GM19193 (cell line): ENCODE data around the gene MYO15A.

Experiments
- POLR2A ChIP-seq: IDR thresholded peaks from 4 replicates; pipeline ENCODE4 v1.6.1; 2011; ENCODE audit not compliant: insufficient read depth, insufficient read length; ENCODE audit errors: extremely low read depth

Gene MYO15A

DNA sequence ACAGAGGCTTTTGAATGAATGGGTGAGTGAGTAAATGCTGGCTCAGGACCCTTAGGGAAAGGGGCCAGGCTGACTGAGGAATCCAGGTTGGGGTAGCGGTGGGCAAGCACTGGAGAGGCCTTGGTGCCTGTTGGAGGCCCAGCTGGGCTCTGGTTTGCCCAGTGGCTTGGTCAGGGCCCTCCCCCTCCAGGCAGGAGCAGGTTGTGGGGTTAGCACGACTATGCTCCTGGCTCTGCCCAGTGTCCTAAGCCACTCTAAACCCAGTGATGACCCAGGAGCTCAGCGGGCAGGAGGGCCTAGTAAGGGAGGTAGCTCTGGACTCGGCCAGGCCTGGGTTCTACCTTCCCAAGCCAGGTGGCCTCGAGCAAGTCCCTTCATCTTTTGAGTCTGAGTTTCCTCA is 7.5 kb downstream of the MYO15A start:
- no peak for TF ChIP-seq POLR2A

DNA sequence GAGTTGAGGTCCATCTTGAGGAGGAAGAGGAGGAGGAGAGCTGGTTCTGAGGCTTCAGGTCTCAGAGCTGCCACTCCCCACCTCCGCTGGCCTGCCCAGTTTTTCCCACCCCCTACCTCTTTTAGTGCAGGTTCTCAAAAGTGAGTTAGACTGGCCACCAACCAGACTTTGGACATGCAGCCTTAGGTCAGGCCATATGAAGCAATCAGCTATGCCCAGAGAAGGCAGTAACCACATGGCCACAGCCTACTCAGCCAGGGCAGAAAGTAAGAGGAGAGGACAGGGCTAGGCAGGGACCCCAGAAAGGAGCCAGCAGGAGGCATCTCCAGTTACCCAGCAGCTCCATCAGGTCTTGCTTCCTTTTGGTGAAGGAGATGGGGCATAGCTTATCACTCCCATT is 9.0 kb downstream of the MYO15A start:
- no peak for TF ChIP-seq POLR2A

DNA sequence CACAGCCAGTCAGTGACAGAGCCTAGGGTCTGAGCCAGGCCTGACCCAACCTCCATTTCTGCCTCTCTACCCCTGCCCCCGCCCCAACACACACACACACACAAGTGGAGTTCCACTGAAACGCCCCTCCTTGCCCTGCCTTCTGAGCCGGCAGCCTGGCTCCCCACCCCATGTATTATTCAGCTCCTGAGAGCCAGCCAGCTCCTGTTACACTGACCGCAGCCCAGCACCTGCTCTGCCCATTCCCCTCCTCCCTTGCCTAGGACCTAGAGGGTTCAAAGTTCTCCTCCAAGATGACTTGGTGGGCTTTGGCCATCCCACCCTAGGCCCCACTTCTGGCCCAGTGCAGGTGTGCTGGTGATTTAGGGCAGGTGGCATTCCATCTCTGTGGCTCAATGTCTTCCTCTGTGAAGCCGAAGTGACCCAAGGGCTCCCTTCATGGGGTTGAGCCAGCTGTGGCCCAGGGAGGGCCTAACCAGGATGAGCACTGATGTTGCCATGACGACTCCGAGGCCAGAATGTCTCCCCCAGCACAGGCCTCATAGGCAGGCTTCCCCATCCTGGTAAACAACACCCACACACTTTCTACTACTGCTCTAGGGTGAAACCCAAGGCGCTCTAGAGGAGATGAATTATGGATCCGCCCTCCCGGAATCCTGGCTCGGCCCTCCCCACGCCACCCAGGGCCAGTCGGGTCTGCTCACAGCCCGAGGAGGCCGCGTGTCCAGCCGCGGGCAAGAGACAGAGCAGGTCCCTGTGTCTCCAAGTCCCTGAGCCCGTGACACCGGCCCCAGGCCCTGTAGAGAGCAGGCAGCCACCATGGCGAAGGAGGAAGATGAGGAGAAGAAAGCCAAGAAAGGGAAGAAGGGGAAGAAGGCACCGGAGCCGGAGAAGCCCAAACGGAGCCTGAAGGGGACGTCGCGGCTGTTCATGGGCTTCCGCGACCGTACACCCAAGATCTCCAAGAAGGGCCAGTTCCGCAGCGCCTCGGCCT is 9.7 kb downstream of the MYO15A start:
- TF ChIP-seq POLR2A = no peak

DNA sequence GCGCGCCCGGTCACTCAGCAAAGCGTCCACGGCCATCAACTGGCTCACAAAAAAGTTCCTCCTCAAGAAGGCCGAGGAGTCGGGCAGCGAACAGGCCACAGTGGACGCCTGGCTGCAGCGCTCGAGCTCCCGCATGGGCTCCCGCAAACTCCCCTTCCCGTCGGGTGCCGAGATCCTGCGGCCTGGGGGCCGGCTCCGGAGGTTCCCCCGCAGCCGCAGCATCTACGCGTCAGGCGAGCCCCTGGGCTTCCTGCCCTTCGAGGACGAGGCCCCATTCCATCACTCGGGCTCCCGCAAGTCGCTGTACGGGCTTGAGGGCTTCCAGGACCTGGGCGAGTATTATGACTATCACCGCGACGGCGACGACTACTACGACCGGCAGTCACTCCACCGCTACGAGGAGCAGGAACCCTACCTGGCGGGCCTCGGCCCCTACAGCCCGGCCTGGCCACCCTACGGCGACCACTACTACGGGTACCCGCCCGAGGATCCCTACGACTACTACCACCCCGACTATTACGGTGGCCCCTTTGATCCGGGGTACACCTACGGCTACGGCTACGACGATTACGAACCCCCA is 10.7 kb downstream of the MYO15A start:
- TF ChIP-seq POLR2A = no peak

DNA sequence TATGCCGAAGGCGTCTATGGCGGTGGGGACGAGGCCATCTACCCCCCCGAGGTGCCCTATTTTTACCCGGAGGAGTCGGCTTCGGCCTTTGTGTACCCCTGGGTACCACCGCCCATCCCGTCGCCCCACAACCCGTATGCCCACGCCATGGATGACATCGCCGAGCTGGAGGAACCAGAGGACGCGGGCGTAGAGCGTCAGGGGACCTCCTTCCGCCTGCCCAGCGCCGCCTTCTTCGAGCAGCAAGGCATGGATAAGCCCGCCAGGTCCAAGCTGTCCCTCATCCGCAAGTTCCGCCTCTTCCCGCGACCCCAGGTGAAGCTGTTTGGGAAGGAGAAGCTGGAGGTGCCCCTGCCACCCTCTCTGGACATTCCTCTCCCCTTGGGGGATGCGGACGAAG is 11.4 kb downstream of the MYO15A start:
- no peak for TF ChIP-seq POLR2A

DNA sequence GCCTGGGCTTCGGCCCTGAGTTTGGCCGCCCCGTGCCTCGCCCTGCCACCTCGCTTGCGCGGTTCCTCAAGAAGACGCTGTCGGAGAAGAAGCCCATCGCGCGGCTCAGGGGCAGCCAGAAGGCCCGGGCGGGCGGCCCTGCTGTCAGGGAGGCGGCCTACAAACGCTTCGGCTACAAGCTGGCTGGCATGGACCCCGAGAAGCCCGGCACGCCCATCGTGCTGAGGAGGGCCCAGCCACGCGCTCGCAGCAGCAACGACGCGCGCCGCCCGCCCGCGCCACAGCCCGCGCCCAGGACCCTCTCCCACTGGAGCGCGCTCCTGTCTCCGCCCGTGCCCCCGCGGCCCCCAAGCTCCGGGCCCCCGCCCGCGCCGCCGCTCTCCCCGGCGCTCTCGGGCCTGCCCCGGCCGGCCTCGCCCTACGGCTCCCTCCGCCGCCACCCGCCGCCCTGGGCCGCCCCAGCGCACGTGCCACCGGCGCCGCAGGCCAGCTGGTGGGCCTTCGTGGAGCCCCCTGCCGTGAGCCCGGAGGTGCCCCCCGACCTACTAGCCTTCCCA is 12.0 kb downstream of the MYO15A start:
- TF ChIP-seq POLR2A = no peak

DNA sequence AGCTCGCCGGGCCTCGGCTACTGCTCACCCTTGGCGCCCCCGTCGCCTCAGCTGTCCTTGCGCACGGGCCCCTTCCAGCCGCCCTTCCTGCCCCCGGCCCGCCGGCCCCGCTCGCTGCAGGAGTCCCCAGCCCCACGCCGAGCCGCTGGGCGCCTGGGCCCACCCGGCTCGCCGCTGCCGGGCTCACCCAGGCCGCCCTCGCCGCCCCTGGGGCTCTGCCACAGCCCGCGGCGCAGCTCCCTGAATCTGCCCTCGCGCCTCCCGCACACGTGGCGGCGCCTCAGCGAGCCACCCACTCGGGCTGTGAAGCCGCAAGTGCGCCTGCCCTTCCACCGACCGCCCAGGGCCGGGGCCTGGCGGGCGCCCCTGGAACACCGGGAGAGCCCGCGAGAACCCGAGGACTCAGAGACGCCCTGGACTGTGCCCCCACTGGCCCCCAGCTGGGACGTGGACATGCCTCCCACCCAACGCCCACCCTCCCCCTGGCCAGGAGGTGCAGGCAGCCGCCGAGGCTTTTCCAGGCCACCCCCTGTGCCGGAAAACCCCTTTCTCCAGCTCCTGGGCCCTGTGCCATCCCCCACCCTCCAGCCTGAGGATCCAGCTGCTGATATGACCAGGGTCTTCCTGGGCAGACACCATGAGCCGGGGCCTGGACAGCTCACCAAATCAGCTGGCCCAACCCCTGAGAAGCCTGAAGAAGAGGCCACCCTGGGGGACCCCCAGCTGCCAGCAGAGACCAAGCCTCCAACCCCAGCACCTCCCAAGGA is 12.8 kb downstream of the MYO15A start:
- TF ChIP-seq POLR2A = no peak

DNA sequence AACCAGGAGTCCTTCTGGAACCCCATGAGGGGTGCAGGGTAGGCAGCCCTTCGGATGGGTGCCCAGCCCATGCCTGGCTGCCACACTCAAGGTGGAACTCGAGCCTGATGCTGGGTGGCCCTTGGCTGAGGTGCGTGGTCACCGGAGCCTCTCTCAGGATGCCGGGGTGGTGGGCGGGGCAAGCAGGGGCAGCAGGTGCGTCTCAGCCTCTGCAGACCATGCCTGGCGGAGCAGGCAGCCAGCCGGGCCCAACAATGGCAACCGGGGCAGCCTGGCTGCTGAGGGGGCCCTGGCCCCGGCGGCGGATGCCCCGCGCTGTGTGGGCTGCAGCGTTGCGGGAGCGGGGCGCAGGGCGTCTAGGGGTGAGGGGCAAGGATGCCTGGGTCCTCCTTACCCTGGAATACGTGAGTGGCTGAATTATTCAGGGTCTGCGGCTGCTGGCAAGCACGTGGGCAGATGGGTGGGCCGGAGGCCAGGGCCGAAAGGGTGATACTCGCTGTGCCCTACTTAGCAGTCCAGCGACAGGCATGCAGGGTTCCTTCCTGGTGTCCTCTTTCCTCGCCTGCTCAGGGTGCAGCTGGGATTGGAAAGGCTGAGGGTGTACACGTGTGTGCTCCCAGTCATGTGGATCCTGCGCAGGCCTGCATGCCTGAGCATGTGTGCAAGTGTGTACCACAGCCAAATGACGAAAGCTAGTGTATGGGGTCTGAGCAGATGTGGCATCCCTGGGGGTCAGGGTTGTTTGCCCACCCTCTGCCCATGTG is 14.6 kb downstream of the MYO15A start:
- TF ChIP-seq POLR2A = no peak

DNA sequence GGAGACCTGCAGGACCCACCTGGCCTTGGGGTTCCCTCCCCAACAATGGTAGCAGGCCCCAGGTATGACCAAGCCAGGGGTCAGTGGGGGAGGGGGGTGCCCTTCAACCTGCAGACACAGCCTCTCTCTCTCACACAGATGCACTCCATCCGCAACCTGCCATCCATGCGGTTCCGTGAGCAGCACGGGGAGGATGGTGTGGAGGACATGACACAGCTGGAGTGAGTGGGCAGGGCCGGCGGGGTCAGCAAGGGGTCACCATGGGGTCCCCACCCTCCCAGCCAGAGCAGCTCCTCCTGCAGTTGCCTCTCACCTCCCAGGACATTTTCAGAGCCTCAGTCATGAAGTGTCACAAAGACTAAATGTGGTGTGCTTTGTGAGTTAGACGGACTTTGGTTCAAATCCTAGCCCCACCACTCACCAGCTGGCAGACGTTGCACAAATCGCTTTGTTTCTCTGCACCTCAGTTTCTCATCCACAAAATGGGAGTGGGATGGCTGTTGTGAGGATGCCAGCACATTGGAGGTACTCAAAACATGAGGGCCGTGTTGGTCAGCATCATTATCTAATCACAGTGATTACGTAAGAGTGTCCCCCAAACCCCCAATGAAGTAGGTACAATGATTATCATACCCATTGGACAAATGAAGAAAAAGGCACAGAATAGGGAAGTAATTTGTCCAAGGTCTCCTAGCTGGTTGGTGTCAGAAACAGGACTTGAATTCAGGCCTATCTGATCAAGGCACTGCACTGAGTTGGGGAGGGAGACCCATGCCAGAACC is 16.0 kb downstream of the MYO15A start:
- TF ChIP-seq POLR2A = no peak

DNA sequence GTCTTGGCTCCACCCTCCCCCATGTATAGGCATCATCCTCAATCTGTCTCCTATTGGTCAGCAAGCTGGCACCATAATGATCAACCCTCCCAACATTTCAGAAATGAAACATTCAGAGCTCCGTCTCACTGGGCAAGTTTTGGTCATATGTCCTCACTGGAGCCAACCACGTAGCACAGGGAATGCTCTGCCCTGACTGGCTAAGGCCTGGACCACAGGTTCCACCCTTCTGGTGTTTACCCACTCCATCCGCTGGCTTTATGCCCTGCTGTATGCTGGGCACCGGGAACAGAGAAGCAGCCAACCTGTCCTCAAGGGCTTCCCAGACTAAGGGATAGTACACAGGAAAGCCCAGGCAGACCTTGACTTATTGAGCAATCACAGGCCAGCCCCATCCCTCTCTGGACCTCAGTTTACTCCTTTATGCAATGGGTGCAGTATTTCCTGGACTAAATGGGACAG is 20.5 kb downstream of the MYO15A start:
- no peak for TF ChIP-seq POLR2A

DNA sequence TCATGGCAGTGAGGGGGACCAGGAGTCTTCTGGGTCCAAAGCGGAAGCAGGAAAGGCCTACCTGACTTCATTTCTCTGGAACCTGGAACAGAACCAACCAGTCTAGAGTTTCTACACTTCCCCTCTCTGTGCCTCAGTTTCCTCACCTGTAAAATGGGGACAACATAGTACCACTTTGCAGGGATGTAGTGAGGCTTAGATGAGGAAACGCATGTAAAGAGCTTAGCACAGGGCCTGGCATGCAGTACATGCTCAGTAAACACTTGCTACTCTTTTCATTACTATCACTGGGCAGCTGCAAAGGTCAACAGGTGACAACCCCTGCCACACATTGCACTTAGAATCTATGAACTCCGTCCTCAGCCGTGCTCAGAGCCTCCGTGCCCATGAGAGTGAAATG is 24.2 kb downstream of the MYO15A start:
- TF ChIP-seq POLR2A = no peak

DNA sequence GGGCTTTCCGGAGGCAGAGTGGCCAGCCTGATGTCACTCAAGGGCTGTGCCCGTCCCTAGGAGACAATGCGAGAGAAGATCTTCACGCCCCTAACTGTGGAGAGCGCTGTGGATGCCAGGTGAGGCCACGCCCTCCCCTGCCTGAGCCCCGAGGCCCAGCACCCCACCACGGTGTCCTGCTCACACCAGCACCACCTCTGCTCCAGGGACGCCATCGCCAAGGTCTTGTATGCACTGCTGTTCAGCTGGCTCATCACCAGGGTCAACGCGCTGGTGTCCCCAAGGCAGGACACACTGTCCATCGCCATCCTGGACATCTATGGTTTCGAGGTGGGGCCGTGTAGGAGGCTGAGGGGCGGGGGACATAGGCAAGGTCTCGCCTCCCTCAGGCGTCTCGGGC is 27.8 kb downstream of the MYO15A start:
- no peak for TF ChIP-seq POLR2A

DNA sequence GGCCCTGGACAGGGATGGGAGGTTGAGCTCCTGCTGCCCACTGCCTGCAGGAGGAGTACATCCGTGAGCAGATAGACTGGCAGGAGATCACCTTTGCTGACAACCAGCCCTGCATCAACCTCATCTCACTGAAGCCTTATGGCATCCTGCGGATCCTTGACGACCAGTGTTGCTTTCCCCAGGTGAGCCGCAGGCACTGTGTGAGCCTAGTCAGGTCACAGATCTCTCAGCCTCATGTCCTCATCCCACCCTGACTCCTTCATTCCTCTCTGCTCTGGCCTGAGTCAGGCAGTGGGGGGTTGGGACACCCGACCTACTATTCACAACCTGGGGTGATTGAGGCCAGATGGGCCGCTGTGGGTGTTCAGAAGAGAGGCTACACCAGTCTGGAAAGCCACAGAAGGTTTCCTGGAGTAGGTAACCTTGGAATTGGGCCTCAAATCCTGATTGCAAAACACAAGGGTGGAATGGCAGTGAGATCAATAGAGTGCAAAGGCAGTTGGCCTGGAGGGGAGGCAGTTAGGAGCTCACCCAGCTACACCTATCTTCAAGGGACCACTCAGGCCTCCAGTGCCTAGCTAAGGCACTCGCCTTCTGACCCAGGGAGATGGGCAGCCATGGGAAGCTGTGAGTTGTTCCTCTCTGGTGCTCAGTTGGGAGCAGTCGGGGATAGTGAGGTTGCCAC is 29.7 kb downstream of the MYO15A start:
- TF ChIP-seq POLR2A = no peak

DNA sequence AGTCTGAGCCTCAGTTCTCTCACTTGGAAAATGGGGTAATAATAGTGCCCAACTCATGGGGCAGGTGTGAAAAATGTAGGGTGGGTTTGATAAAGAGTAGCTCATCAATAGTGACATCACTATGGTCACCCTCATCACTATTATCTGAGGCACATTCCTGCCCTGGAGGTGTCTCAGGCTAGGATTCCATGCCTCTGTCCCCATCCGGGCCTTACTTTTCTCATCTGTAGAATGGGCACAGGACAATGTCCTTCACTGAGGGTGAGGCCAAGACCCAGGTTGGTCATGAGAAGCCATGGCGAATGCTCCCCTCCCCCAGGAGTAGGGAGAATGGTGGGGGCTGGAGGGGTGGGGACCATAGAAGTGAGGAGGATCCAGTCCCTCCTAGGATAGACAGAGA is 30.5 kb downstream of the MYO15A start:
- no peak for TF ChIP-seq POLR2A

DNA sequence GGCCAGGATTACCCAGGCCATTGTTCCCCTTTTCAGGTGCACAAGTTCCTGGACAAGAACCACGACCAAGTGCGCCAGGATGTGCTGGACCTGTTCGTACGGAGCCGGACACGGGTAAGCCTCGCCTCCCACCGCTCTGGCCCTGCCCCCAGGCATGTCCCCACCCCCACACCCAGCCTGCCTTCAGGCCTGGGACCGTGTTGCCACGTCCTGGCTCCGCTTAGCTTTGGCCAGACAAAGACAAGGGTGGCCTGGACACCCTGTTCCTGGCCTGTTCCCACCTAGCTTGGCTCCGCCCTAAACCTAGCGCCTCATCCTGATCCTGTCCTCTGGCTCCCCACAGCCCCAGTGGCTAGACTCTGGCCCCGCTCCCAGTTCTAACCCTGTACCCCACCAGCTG is 30.9 kb downstream of the MYO15A start:
- TF ChIP-seq POLR2A = no peak
